ENCODE data around the gene PMEPA1.

GRCh38 chr20:57614490-57615444 lies 95.0 kb downstream of the PMEPA1 start:
- TF ChIP-seq EZH2 (IDR thresholded peaks at IDR 0.05; ENCODE audit: insufficient read depth, poor library complexity, severe bottlenecking) (no peak), EZH2phosphoT487 (IDR thresholded peaks at IDR 0.05; ENCODE audit: insufficient read depth, low read depth) (no peak)
